DOHH2 (cell line): ENCODE measurements around the gene SLC39A11.

Experiments
- EZH2phosphoT487 ChIP-seq: fragments of 200-600 bp; sonication (generic); IDR thresholded peaks from 2 replicates; pipeline ENCODE4 v1.6.1; 2017; ENCODE audit warnings: borderline replicate concordance, mild to moderate bottlenecking, antibody characterized with exemption, low read length, moderate library complexity, mixed read lengths
- TF ChIP-seq, protein P1 (sequence below): fragments of 200-600 bp; sonication (generic); IDR thresholded peaks from one replicate; pipeline ENCODE4 v1.5.1; 2014; ENCODE audit warnings: antibody characterized with exemption, mild to moderate bottlenecking, low read depth, low read length; ENCODE audit not compliant: poor library complexity, severe bottlenecking

DNA sequence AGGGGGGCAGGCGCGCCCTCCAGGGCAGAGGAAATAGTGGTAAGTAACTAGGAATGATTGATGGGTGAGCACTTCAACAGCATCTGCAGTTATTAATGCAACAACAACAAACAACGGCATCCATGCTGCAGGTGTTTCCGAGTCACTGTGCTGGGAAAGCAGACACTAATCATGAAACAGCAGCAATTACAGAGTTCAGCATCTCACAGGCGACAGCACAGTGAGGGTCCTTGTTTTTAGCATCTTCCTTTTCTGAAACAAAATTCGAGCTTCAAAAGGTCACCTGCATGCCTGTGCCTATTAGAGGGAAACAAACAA is 191.9 kb downstream of the SLC39A11 start:
- TF ChIP-seq, protein P1, sequence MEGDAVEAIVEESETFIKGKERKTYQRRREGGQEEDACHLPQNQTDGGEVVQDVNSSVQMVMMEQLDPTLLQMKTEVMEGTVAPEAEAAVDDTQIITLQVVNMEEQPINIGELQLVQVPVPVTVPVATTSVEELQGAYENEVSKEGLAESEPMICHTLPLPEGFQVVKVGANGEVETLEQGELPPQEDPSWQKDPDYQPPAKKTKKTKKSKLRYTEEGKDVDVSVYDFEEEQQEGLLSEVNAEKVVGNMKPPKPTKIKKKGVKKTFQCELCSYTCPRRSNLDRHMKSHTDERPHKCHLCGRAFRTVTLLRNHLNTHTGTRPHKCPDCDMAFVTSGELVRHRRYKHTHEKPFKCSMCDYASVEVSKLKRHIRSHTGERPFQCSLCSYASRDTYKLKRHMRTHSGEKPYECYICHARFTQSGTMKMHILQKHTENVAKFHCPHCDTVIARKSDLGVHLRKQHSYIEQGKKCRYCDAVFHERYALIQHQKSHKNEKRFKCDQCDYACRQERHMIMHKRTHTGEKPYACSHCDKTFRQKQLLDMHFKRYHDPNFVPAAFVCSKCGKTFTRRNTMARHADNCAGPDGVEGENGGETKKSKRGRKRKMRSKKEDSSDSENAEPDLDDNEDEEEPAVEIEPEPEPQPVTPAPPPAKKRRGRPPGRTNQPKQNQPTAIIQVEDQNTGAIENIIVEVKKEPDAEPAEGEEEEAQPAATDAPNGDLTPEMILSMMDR, result no peak
- no peak for TF ChIP-seq EZH2phosphoT487
